HL-60 (cell line): ENCODE measurements around the gene SORCS2.

Source experiments
- DNase-seq, 2 experiments: peaks; one replicate each; pipeline ENCODE4 v3.0.0-alpha.2; 2010 to 2020; ENCODE audit warnings: low read depth in 1 of 2, low spot score in 1 of 2
- H3K27ac ChIP-seq: fragments of 250-450 bp; sonication (Bioruptor Pico); replicated peaks from 2 replicates; pipeline ENCODE4 v1.5.1; 2020; ENCODE audit warnings: mild to moderate bottlenecking, moderate library complexity
- H3K27me3 ChIP-seq: fragments of 250-450 bp; sonication (Bioruptor Pico); 2 replicates; pipeline ENCODE4 v1.5.1; 2021; ENCODE audit warnings: mild to moderate bottlenecking, moderate library complexity; ENCODE audit not compliant: insufficient read depth, poor library complexity, severe bottlenecking
- H3K4me3 ChIP-seq: replicated peaks from 2 replicates; pipeline ENCODE4 v1.5.1; 2011; ENCODE audit warnings: mild to moderate bottlenecking, control low read depth, low read length; ENCODE audit not compliant: insufficient read depth
- CTCF ChIP-seq: IDR thresholded peaks from one replicate; pipeline ENCODE4 v1.5.1; 2011; ENCODE audit warnings: low read length, control low read depth, inconsistent platforms; ENCODE audit not compliant: insufficient read depth
- GABPA ChIP-seq: IDR thresholded peaks from 2 replicates; pipeline ENCODE4 v1.6.1; 2012; ENCODE audit warnings: low read depth
- POLR2AphosphoS5 ChIP-seq: IDR thresholded peaks from 2 replicates; pipeline ENCODE4 v1.6.1; 2012; ENCODE audit warnings: low read depth
- REST ChIP-seq: IDR thresholded peaks from 2 replicates; pipeline ENCODE4 v1.6.1; 2012; ENCODE audit warnings: low read depth; ENCODE audit not compliant: insufficient replicate concordance
- SPI1 ChIP-seq: IDR thresholded peaks from 2 replicates; pipeline ENCODE4 v1.6.1; 2012; ENCODE audit warnings: low read depth, mild to moderate bottlenecking, borderline replicate concordance

Gene SORCS2

GRCh38 chr4:7530932-7531639, 338.7 kb downstream of the SORCS2 start:
- TF ChIP-seq POLR2AphosphoS5: no peak
- no peak for TF ChIP-seq CTCF
- TF ChIP-seq GABPA: no peak
- no peak for TF ChIP-seq SPI1
- no peak for TF ChIP-seq REST
- no peak for DNase-seq
- no peak overlapping the region for H3K27ac ChIP-seq
- H3K27me3 ChIP-seq: no peaks in the 10 kb centered on the region
- H3K4me3 ChIP-seq: no peak overlapping the region

- TF ChIP-seq SPI1 (no peak), POLR2AphosphoS5 (no peak)
- Histone ChIP-seq H3K4me3 (no peak overlapping the region), H3K27ac (no peak overlapping the region), H3K27me3 (no peaks in the 10 kb centered on the region)
- DNase-seq: no peak
Observed at GRCh38 chr4:7531640-7531994, 339.3 kb downstream of the SORCS2 start.

- no peak overlapping the region for H3K4me3 ChIP-seq
- H3K27ac ChIP-seq: no peak overlapping the region
- TF ChIP-seq GABPA: no peak
- TF ChIP-seq CTCF: no peak
- no peak for TF ChIP-seq REST
- no peak for TF ChIP-seq POLR2AphosphoS5
- no peak for TF ChIP-seq SPI1
- no peaks in the 10 kb centered on the region for H3K27me3 ChIP-seq
- no peak for DNase-seq
Observed at GRCh38 chr4:7532043-7532442, 339.7 kb downstream of the SORCS2 start.

GRCh38 chr4:7533267-7533666, 340.9 kb downstream of the SORCS2 start:
- DNase-seq: no peak
- H3K27ac ChIP-seq: no peak overlapping the region
- no peaks in the 10 kb centered on the region for H3K27me3 ChIP-seq
- no peak overlapping the region for H3K4me3 ChIP-seq
- TF ChIP-seq CTCF (no peak), POLR2AphosphoS5 (no peak), SPI1 (no peak), GABPA (no peak), REST (no peak)
